Measurements from ENCODE around the gene PIP5K1B. TPM values are rescaled to one million over a fixed set of nuclear protein-coding genes. Genes with fewer than 3 reads are reported as not detected.

Gene PIP5K1B
- total and polyA plus RNA-seq, 5 donors: 37.8 to 81.5 (median 67.9) TPM

Other genes starting within 250 kb of the PIP5K1B start
- gene TMEM252, start 164.4 kb upstream of the PIP5K1B start, total RNA-seq: not detected
- 0.16 TPM for gene TMEM252, start 164.4 kb upstream of the PIP5K1B start, polyA plus RNA-seq